HG03558 (cell line): ENCODE measurements around the gene TIMMDC1.
"Not testable (repeated sequence)": the region's sequence is repeated elsewhere in the genome, so short reads cannot be mapped to it uniquely, and the experiment has no call there.

ENCODE experiments used
- ATAC-seq: cut with Tn5 transposase; IDR thresholded peaks from one replicate; pipeline ENCODE4 v1.9.1; 2021; ENCODE audit warnings: moderate number of reproducible peaks; ENCODE audit not compliant: unreplicated experiment; ENCODE audit errors: extremely low read depth

Gene TIMMDC1

GRCh38 chr3:119508172-119508845 lies 10.0 kb downstream of the TIMMDC1 start:
- no peak for ATAC-seq

GRCh38 chr3:119510690-119511089 lies 12.3 kb downstream of the TIMMDC1 start:
- no peak for ATAC-seq

DNA sequence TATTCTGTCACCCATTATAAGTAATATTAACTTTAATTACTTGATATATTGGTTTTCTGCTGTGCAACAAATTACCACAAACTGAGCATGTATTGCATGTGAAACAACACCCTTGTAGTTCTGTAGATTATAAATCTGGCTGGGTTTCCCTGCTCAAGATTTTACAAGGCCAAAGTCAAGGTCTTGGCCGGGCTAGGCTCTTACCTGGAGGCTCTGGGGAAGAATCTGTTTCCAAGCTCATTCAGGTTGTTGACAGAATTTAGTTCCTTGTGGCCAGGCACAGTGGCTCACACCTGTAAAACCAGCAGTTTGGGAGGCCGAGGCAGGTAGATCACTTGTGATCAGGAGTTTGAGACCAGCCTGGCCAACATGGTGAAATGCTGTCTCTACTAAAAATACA lies 16.3 kb downstream of the TIMMDC1 start:
- ATAC-seq = no peak

DNA sequence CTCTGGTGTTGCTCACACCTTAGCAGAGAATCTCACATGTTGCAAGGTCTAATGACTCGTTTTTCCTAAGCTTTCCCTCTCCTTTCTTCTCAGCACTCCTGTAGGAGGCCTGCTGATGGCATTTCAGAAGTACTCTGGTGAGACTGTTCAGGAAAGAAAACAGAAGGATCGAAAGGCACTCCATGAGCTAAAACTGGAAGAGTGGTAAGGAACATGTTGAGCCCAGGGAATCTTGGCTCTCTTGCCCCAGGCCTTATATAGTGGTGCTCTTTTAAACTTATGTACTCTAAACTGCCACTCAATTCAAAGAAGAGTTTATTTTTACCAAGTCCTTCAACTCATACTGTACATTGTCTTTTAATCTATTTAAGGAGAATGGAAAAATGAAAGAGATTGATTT lies 18.8 kb downstream of the TIMMDC1 start:
- no peak for ATAC-seq

DNA sequence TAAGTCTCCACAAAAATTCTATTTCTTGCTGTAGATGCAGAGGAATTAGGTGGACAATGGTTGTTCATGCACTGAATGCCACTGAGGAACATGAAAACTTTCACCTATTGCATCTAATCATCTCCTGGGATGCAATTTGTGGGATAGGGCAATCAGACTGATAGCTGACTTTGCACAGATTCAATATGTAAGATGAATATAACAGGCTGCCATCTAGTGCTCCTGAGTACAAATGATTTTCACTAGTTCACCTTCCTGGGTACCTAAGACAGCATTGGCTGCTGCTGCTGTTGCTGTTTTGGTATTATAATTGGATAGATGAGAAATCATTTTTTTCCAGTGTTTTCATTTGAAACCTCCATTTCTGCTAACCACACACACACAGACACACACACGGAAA lies 19.7 kb downstream of the TIMMDC1 start:
- ATAC-seq = no peak

DNA sequence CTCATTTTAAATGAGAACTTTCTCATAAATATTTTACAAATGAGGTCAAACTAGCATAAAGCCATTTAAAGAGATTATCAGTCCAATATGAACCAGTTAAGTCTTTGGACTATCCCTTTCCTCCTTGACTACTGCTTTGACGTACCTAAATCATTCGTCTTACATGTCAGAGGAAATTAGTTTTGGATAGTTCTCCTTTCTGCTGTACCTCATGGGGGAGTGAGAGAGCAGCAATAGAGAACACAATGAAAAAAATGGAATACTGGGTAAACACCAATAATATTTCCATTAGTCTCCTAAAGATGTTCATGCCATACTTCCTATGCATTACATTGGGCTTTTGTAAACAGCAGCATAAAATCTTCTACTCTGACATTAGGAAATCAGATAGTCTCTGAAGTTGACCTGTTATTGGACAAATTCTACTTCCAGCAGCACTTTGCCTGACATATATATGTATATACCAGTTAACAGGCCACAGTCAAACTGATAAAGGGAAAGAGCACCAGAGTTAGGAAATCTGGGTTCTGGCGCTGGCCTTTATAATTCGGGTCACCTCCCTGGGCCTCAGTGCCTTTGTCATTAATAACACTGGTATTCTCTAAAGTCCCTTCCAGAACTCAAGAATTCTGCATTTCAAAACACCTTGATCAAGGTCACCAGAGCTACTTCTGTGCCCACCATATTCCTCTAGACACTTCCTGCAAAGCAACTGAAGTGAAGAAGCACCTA lies 26.8 kb downstream of the TIMMDC1 start:
- no peak for ATAC-seq

GRCh38 chr3:119527714-119528113 lies 29.4 kb downstream of the TIMMDC1 start:
- no peak for ATAC-seq

GRCh38 chr3:119529883-119530282 lies 31.5 kb downstream of the TIMMDC1 start:
- no peak for ATAC-seq

DNA sequence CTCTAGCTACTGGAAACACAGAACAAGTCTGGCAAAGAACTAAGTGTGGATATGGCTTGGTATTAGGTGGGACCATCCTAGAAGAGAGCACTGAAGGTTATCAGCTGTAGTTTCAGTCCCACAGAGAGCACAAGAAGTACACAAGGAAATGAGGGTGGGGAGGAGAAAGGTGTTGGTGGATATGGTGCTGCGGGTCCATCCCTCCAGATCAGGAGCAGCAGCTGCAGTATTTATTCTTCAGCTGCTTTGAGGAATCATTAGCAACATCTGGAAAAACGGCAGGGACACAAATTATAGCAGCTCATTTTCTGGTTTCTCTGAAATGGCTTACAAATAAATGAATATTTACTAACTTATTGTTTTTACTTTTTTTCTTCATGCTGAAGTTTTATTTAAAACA lies 32.1 kb downstream of the TIMMDC1 start:
- ATAC-seq = no peak

DNA sequence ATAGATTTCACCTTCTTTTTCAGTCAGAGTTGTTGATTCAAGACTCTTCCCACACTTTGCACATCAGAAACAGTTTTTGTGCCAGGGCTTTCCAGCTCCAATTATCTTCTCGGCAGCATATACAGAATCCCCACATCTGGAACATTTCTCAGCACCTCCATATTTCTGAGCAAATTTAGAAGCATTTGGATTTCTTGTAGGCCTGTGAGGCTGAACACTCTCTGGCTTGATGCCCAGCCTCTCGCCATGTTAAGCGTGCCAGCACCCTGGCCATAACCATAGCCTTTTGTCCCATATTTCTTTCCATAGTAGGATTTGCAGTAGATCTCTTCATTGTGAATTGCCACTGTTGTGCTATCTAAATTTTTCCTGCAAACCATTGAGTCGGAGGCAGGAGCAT lies 32.8 kb downstream of the TIMMDC1 start:
- no peak for ATAC-seq

DNA sequence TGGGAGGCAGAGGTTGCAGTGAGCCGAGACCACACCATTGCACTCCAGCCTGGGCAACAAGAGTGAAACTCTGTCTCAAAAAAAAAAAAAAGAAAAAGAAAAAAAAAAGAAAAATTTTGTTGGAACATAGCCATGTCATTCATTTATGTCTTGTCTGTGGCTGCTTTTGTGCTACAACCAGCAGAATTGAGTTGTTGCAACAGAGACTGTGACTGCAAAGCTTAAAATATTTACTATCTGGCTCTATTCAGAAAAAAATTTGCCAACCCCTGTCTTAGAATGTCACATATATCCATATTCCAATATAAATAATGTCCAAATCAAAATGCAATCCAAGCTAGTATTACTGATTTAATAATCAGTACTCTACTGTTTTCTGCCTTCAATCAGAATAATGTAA lies 35.9 kb downstream of the TIMMDC1 start:
- no peak for ATAC-seq

GRCh38 chr3:119536757-119537156 lies 38.4 kb downstream of the TIMMDC1 start:
- ATAC-seq = no peak

- ATAC-seq = no peak
Observed at GRCh38 chr3:119538772-119539171, 40.4 kb downstream of the TIMMDC1 start.

DNA sequence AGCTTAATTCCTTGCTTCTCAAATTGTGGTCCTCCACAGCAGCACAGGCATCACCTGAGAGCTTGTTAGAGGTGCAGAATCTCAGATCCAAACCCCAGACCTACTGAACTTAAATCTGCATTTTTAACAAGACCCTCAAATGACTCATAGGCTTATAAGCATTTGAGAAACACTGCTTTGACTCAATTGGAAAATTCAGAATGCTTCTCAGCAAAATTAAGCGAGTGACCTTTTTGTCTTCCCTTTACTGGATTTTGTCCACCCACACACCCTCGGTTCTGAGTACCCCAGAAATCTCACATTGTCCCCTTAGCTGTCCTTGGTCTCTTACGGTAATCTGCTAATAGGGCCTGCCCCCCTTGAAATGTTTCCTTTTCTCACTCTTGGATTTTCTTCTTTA lies 43.2 kb downstream of the TIMMDC1 start:
- ATAC-seq = no peak

- ATAC-seq = no peak
Observed at GRCh38 chr3:119542168-119542767, 43.9 kb downstream of the TIMMDC1 start.

GRCh38 chr3:119543147-119543546 lies 44.8 kb downstream of the TIMMDC1 start:
- no peak for ATAC-seq

- ATAC-seq = no peak
Observed at GRCh38 chr3:119547227-119547626, 48.9 kb downstream of the TIMMDC1 start.

- no peak for ATAC-seq
Observed at GRCh38 chr3:119548341-119548740, 50.0 kb downstream of the TIMMDC1 start.

DNA sequence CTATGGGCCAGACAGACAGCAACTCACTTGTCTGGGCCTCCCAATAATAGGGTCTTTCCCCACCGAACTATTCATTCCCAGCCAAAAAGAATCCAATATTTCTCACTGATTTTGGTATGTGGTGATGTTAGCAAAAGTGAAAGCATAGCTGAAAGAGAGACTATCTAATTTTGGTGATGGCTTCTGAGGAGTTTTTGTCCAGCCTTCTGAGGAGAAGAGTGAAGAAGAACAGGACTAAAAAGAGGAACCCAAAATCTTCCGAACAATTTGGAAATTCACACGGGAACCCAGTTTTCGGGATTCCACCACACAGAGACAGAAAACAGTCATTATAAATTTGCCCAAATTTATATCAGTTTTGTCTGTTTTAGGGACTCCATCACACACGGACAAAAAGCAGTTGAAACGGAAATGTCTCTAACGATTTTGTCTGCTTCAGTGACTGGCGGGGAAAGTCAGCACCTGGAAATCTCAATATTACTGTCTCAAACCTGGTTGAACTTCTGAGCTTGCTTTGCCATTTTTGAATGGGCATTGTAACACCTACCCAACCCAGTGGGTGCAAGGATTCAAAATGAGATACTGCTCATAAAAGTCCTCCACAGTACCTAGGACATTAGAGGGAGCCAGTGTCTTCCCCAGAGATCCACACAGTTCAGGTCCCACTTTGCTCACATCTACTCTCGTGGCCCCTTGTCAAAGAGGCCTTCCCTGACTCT lies 52.0 kb downstream of the TIMMDC1 start:
- no peak for ATAC-seq

GRCh38 chr3:119551598-119551997 lies 53.3 kb downstream of the TIMMDC1 start:
- no peak for ATAC-seq

GRCh38 chr3:119552928-119553327 lies 54.6 kb downstream of the TIMMDC1 start:
- not testable (repeated sequence) for ATAC-seq
